Activated CD4-positive, alpha-beta T cell treated with anti-CD3 and anti-CD28 coated beads, Interleukin-2, amount 10 ng/mL, durations not matched to agents 24 days and 14 days (primary cell): ENCODE data around the gene DZIP1L. TPM values are rescaled to one million over a fixed set of nuclear protein-coding genes. Genes with fewer than 3 reads are reported as not detected.

Experiments
- DNase-seq: peaks from one replicate; pipeline ENCODE4 v3.0.0; 2022
- H3K27ac Mint-ChIP-seq: one replicate; pipeline ENCODE4 v1.8.0; 2022; ENCODE audit warnings: mild to moderate bottlenecking, mixed read lengths
- H3K27me3 Mint-ChIP-seq: one replicate; pipeline ENCODE4 v1.8.0; 2022; ENCODE audit warnings: mixed read lengths
- H3K36me3 Mint-ChIP-seq: one replicate; pipeline ENCODE4 v1.8.0; 2022; ENCODE audit warnings: low read depth, mild to moderate bottlenecking, mixed read lengths
- H3K4me1 Mint-ChIP-seq: one replicate; pipeline ENCODE4 v1.8.0; 2021; ENCODE audit warnings: mixed read lengths
- H3K4me3 Mint-ChIP-seq: one replicate; pipeline ENCODE4 v1.8.0; 2022; ENCODE audit warnings: mild to moderate bottlenecking, moderate library complexity, mixed read lengths
- H3K9me3 Mint-ChIP-seq: one replicate; pipeline ENCODE4 v1.8.0; 2021; ENCODE audit warnings: mixed read lengths
- intact Hi-C: fragments of 100-400 bp; cut with micrococcal nuclease; formaldehyde crosslinking; loops from one replicate; pipeline ENCODE4 v1.15.1; 2023
- total RNA-seq: library from RNA; stranded (reverse); gene quantifications from 2 replicates; pipeline ENCODE4 v1.2.3, GENCODE V29; 2022

Gene DZIP1L
- total RNA-seq, 1 donor from 2014 or later = not detected

DNA sequence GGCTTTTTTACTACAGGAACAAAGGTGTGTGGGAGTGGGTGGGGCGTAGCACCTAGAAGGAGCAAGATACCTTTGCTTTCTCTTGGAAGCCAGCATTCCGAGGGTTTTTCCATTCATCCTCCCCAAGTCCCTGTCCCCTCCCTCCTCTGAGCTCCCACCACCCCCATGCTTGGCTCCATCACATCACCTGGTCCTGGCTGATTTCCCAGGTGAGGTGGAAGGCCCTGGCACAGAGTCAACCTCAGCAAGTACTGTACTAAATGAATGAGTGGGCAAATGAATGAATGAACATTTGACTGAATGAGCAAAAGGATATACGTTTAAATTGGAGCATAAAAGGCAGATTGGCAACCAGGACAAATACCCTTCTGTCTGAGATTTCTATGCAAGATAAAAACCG, 45.4 kb downstream of the DZIP1L start:
- Mint-ChIP-seq H3K4me3 (no peak overlapping the region), H3K36me3 (no peaks in the 10 kb centered on the region), H3K27ac (no peak overlapping the region), H3K9me3 (no peaks in the 10 kb centered on the region), H3K4me1 (peaks cover 12% of the 10 kb centered on the region), H3K27me3 (peaks cover 19% of the 10 kb centered on the region)
- DNase-seq = no peak
- intact Hi-C loops = loop anchor here (10.0 kb wide), 1 partner anchor 525 kb away; the partner anchor contains the start of gene CEP70

DNA sequence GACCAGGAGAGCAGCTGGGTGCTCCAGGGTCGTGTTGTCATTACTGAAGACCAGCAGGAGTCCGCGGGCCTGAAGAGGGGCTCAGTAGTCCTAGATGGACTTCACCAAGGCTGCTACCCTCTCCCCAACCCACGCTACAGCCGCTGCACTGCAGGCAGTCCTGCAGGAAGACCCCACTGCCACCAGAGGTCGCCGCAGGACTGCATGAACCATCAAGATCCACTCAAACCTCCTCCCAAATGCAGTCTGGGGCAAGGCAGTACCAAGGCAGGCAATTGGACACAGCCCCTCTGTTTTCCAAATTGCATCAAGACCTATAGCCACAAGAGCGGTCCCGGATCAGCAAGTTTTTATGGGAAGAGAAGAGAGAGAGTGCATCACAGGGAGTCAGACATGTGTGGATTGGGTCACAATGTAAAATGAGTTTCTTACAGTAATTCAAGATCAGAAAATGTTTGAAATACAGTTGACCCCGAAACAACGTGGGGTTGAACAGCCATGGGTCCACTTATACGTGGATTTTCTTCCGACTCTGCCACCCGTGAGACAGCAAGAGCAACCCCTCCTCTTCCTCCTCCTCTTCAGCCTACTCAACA, 46.7 kb downstream of the DZIP1L start:
- H3K36me3 Mint-ChIP-seq = no peaks in the 10 kb centered on the region
- H3K4me3 Mint-ChIP-seq = no peak overlapping the region
- peak; percentile 93 for DNase-seq
- peaks cover 12% of the 10 kb centered on the region for H3K4me1 Mint-ChIP-seq
- H3K9me3 Mint-ChIP-seq = no peaks in the 10 kb centered on the region
- no peak overlapping the region for H3K27ac Mint-ChIP-seq
- H3K27me3 Mint-ChIP-seq = peaks cover 23% of the 10 kb centered on the region
- intact Hi-C loops = loop anchor here (1.0 to 10.0 kb wide), 5 partner anchors 51 to 1871 kb away; partner anchors contain the start of genes DBR1 and MSL2

DNA sequence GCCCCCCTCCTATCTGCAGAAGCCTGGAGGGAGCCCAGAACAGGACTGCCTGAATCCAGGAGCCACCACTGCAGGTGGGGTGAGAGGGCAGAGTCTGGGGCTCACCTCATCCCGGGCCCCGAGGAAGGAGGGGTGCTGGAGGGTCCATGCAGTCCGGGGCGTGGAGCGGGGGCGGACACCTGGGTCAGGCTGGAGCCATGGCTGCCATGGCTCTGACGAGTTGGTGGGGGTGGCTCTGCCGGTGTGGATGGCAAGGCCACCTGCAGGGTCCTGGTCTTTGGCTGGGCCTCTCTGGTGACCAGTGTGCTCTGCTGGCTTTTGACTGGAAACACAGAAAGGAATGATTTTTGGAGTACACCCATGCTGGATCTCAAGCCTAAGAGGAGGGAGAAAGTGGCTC, 47.4 kb downstream of the DZIP1L start:
- Mint-ChIP-seq H3K9me3 (no peaks in the 10 kb centered on the region), H3K27me3 (peaks cover 17% of the 10 kb centered on the region), H3K4me1 (peaks cover 12% of the 10 kb centered on the region), H3K4me3 (no peak overlapping the region), H3K36me3 (no peaks in the 10 kb centered on the region), H3K27ac (no peak overlapping the region)
- intact Hi-C loops = loop anchor here (1.0 to 10.0 kb wide), 5 partner anchors 51 to 1871 kb away; partner anchors contain the start of genes DBR1 and MSL2
- DNase-seq = no peak

DNA sequence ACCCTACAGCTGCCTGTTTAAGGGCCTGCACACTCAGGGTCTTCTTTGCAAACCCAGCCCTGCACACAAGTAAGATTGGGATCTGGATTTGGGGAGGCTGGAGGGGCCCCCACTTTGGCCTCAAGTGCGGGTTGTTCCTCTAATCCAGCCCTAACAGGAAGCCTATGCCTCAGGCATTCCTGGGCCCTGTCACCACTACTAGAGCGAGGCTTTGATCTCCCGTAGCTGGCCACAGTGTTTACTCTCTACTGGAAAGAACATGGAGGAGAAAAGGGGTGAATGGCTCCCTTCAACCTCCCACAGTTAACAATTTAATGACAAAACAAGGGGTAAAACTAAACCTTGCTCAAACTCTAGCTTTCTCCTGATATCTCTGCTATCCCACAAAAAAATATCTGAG, 48.4 kb downstream of the DZIP1L start:
- intact Hi-C loops = loop anchor here (1.0 to 10.0 kb wide), 5 partner anchors 15 to 1870 kb away; partner anchors contain the start of genes DBR1 and MSL2
- Mint-ChIP-seq H3K27ac (no peak overlapping the region), H3K4me1 (peaks cover 12% of the 10 kb centered on the region), H3K4me3 (no peak overlapping the region), H3K27me3 (peaks cover 17% of the 10 kb centered on the region), H3K36me3 (no peaks in the 10 kb centered on the region), H3K9me3 (no peaks in the 10 kb centered on the region)
- no peak for DNase-seq

DNA sequence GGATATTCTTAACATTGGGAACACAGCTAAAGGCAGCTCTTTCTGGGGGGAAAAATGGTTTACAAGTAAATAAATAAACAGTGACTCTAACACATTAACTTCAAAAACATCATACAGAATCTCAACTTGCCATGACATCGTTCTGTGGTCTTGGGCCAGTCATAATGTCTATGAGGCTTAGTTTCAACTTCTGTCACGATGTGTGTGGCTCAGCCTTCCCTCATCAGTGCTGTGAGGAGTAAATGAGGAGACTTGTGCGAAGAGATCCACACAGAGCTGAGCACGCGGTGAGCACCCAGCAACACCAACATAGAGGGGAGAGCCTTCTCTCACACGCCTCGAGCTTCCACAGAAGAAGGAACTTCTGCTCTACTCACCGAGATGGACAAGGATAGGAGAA, 49.0 kb downstream of the DZIP1L start:
- Mint-ChIP-seq H3K4me1 (peaks cover 12% of the 10 kb centered on the region), H3K27me3 (peaks cover 17% of the 10 kb centered on the region), H3K36me3 (no peaks in the 10 kb centered on the region), H3K4me3 (peak overlapping the region; percentile 2), H3K27ac (peak overlapping the region; percentile 81), H3K9me3 (no peaks in the 10 kb centered on the region)
- intact Hi-C loops = loop anchor here (1.0 to 10.0 kb wide), 5 partner anchors 16 to 1869 kb away; partner anchors contain the start of genes DBR1 and MSL2
- peak; percentile 72 for DNase-seq

DNA sequence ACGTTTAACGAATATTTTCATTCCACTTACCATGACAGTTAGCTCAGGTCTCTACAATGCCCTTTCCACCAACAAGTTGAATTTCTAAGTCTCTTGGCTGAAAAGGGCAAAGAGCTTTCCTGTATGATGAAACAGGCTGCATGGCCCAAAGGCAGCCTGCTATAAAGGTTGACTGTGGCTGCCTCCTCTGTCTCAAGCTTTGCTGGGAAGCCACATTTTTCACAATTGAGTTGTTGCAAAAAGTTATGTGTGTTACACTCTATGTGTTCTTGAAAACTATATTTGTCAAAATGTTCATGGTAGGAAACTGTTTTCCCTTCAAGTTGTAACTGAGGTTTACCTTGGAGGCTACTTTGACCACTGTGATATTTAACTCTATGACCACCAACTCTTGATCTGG, 49.5 kb downstream of the DZIP1L start:
- no peaks in the 10 kb centered on the region for H3K9me3 Mint-ChIP-seq
- intact Hi-C loops = loop anchor here (1.0 to 10.0 kb wide), 5 partner anchors 16 to 1869 kb away; partner anchors contain the start of genes DBR1 and MSL2
- no peaks in the 10 kb centered on the region for H3K36me3 Mint-ChIP-seq
- peak overlapping the region; percentile 2 for H3K4me3 Mint-ChIP-seq
- no peak for DNase-seq
- peak overlapping the region; percentile 81 for H3K27ac Mint-ChIP-seq
- peaks cover 13% of the 10 kb centered on the region for H3K27me3 Mint-ChIP-seq
- H3K4me1 Mint-ChIP-seq = peaks cover 12% of the 10 kb centered on the region

DNA sequence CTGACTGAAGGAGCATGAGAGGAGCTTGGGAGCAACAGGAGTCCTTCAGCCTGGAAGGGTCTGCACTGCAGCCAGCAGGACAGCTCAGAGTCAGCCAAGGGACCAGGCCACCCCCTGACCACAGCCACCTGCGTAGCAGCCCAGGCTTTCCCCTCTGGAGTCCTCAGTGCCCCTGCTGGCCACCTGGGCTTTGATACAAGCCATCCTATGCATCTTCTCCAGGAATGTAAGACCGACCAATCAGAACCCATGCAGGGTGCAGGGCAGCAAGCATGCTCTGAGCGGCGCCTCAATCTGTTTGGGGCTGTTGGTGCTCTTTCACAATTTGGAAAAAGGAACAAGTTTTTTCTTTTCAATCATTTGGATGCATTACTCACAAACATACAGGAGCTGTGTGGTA, 52.0 kb downstream of the DZIP1L start:
- intact Hi-C loops = loop anchor here (10.0 kb wide), 1 partner anchor 861 kb away; no protein-coding TSS in a partner anchor
- H3K36me3 Mint-ChIP-seq = no peaks in the 10 kb centered on the region
- H3K9me3 Mint-ChIP-seq = no peaks in the 10 kb centered on the region
- peaks cover 9% of the 10 kb centered on the region for H3K27me3 Mint-ChIP-seq
- DNase-seq = peak; percentile 39
- no peak overlapping the region for H3K27ac Mint-ChIP-seq
- no peak overlapping the region for H3K4me3 Mint-ChIP-seq
- H3K4me1 Mint-ChIP-seq = peaks cover 13% of the 10 kb centered on the region

DNA sequence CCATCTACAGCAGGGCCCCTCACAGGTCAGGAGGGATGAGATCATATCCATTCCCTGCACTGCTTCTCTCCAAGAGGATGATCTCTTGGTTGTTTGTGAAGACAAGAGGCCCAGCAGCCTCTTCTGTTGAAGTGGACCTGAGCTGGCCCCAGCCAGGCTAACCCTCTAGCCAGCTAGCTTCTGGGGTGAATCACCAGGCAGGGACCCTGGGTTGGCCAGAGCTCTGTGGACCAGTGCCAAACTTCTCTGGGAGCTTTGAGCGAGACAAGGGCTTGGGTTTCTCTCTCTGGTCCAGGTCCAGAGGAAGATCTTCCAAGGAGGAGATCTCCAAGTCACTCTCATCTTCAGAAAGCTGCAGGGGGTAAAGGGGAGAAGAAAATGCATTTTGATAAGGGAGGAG, 52.8 kb downstream of the DZIP1L start:
- intact Hi-C loops = loop anchor here (10.0 kb wide), 1 partner anchor 862 kb away; no protein-coding TSS in a partner anchor
- H3K4me3 Mint-ChIP-seq = no peak overlapping the region
- no peaks in the 10 kb centered on the region for H3K36me3 Mint-ChIP-seq
- peaks cover 13% of the 10 kb centered on the region for H3K4me1 Mint-ChIP-seq
- H3K9me3 Mint-ChIP-seq = no peaks in the 10 kb centered on the region
- DNase-seq = peak; percentile 49
- no peak overlapping the region for H3K27ac Mint-ChIP-seq
- peaks cover 12% of the 10 kb centered on the region for H3K27me3 Mint-ChIP-seq

DNA sequence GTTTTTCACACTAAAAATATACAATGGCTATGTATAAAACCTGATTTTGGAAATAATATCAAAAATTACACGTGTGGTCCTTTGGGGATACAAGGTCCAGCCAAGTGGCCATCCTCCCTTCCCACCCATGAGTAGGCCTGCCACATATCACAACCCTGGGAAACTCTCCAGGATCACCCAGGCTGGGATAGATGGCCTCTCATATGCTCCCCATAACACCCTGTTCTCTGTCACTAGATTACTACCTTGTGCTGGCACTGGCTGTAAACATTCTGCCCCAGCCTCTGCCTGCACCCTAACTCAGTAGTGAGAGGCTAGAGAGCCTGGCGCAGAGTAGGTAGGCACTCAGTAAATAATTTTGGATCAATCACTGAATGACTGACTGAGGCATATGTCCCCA, 53.4 kb downstream of the DZIP1L start:
- Mint-ChIP-seq H3K36me3 (no peaks in the 10 kb centered on the region), H3K27me3 (peaks cover 16% of the 10 kb centered on the region), H3K9me3 (no peaks in the 10 kb centered on the region), H3K4me3 (no peak overlapping the region), H3K4me1 (peaks cover 12% of the 10 kb centered on the region), H3K27ac (no peak overlapping the region)
- intact Hi-C loops = loop anchor here (10.0 kb wide), 1 partner anchor 863 kb away; no protein-coding TSS in a partner anchor
- no peak for DNase-seq

DNA sequence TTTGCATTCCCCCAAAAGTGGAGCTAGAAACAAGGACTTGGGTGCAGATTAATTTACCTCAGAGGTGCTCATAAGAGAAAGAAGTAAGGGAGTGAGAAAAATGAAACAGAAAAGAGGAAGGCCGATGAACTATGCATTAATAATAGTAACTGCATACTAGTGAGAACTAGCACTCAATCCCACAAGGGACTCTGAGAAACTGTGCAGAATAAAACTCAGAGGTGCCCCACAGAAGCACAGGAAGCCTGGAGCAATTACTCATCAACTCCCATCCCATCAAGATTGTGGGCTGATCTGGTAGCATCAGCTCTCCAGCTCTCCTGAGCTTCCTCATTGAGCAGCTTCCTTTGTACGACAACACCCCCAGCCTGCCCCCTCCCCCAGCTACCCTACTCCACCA, 54.6 kb downstream of the DZIP1L start:
- H3K27me3 Mint-ChIP-seq = peaks cover 21% of the 10 kb centered on the region

DNA sequence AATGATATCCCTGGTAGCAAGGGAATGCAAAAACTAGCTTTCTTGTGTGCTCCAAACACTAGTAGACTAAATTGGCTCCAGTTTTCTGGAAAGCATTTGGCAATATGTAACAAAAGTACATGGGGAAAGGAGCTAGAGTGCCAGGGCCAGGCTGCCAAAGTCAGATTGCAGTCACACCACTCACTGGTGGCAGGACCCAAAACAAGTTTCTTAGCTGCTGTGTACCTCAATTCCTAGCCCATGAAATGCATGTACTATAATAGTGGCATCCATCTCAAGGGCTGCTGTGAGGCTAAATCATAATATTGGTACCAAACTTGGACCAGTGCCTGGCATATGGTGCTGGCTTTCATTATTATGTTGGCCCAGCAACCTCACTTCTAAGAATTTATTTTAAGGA, 56.1 kb downstream of the DZIP1L start:
- H3K36me3 Mint-ChIP-seq = no peaks in the 10 kb centered on the region
- no peaks in the 10 kb centered on the region for H3K9me3 Mint-ChIP-seq
- peak; percentile 9 for DNase-seq
- H3K4me1 Mint-ChIP-seq = peaks cover 2% of the 10 kb centered on the region
- no peak overlapping the region for H3K27ac Mint-ChIP-seq
- no peak overlapping the region for H3K4me3 Mint-ChIP-seq
- intact Hi-C loops = no loop called here
- peaks cover 28% of the 10 kb centered on the region for H3K27me3 Mint-ChIP-seq

More for the DNA sequence above, 54.6 kb downstream of the DZIP1L start:
- intact Hi-C loops = loop anchor here (10.0 kb wide), 1 partner anchor 864 kb away; no protein-coding TSS in a partner anchor
- Mint-ChIP-seq H3K27ac (no peak overlapping the region), H3K36me3 (no peaks in the 10 kb centered on the region), H3K4me3 (no peak overlapping the region), H3K9me3 (no peaks in the 10 kb centered on the region), H3K4me1 (peaks cover 4% of the 10 kb centered on the region)
- peak; percentile 12 for DNase-seq

DNA sequence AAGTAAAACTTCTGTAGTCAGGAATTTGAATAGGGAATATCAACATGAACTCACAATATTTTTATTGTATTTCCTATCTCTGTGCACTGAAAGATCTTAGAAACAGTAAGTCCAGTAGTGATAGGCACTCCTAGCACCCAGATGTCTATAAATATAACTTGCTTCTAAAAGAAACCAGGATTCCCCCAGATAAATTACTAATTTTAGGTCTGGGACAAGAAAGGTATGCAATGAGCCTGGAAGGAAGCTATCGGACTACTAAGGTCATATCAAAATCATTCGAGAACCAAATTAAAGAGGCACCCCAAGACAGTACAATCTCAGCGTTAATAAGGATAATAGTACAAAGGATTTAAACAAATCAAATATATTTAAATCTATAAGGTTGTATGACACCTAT, 58.0 kb downstream of the DZIP1L start:
- intact Hi-C loops = no loop called here
- Mint-ChIP-seq H3K36me3 (no peaks in the 10 kb centered on the region), H3K4me1 (peaks cover 2% of the 10 kb centered on the region), H3K27ac (no peak overlapping the region), H3K4me3 (no peak overlapping the region), H3K27me3 (peaks cover 27% of the 10 kb centered on the region), H3K9me3 (no peaks in the 10 kb centered on the region)
- no peak for DNase-seq

DNA sequence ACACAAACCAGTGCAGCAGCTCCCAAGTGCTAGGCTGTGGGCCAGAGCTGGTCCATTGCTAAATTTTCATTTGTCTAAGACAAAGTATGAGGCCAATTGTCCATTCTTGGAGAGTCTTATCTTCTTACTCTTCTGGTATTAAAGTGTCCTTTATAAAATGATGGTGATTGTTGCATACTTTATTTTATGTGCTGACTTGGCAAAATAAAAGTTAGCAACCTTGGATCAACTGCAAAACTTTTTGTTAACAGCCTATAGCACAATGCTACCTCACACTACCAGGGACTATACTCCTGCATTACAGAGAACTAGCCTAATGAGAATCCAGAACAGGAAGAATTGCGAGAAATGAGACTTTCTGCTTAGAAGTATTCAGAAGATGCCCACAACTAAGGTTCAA, 61.4 kb downstream of the DZIP1L start:
- H3K4me1 Mint-ChIP-seq = no peaks in the 10 kb centered on the region
- intact Hi-C loops = no loop called here
- peaks cover 25% of the 10 kb centered on the region for H3K27me3 Mint-ChIP-seq
- H3K36me3 Mint-ChIP-seq = no peaks in the 10 kb centered on the region
- H3K27ac Mint-ChIP-seq = no peak overlapping the region
- no peak for DNase-seq
- H3K4me3 Mint-ChIP-seq = no peak overlapping the region
- H3K9me3 Mint-ChIP-seq = no peaks in the 10 kb centered on the region

DNA sequence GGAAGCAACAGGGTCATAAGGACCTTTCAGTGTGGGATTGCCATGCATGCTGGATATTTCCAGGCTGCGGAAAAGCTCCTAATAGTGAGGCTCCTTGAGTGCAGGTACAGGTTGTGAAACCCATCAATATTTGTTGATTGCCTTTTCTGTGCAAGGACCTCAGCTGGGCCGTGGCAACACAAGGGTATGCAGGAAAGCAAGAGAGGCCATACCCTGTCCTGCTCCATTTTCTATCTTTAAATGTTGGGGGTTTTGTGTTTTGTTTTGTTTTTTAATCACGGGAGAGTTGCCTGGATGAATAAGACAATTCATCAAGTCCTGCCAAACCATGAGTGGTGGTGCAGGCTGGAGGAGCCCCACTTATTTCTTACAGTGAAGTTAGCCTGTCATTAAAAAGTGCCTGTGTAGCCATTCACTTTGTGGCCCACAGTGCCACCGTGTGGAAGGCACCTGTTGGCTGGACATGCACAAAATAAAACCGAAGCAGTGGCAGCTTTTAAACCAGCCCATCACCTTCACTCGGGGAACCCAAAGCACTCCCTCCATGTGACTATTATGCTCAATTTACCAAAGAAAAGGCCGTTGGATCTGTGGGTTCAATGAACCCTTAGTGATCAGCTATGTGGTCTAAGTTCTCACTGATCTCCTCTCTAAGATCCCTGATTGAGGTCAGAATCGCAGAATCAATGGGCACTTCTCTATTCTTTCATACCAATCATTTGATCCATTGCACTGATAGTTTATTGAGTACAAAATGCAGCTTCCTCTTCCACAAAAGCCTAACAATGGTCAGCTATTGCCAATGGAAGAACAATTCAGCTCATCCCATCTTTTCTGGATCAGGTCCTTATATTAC, 63.2 kb downstream of the DZIP1L start:
- Mint-ChIP-seq H3K4me3 (no peak overlapping the region), H3K27ac (no peak overlapping the region), H3K27me3 (peaks cover 16% of the 10 kb centered on the region), H3K9me3 (no peaks in the 10 kb centered on the region), H3K4me1 (no peaks in the 10 kb centered on the region), H3K36me3 (no peaks in the 10 kb centered on the region)
- DNase-seq = peak; percentile 62
- intact Hi-C loops = no loop called here
